HG03558 (cell line): ENCODE results near the gene NUDC.
"Not testable (repeated sequence)": the region's sequence is repeated elsewhere in the genome, so short reads cannot be mapped to it uniquely, and the experiment has no call there.

ENCODE experiments used
- ATAC-seq: cut with Tn5 transposase; IDR thresholded peaks from one replicate; pipeline ENCODE4 v1.9.1; 2021; ENCODE audit warnings: moderate number of reproducible peaks; ENCODE audit not compliant: unreplicated experiment; ENCODE audit errors: extremely low read depth

NUDC gene

GRCh38 chr1:26921540-26922430, at the start of gene NUDC:
TSS of gene NUDC (plus strand) at chr1:26921743. CDS start at chr1:26921849, 106 bp downstream.
- ATAC-seq, result peak; percentile 93

DNA sequence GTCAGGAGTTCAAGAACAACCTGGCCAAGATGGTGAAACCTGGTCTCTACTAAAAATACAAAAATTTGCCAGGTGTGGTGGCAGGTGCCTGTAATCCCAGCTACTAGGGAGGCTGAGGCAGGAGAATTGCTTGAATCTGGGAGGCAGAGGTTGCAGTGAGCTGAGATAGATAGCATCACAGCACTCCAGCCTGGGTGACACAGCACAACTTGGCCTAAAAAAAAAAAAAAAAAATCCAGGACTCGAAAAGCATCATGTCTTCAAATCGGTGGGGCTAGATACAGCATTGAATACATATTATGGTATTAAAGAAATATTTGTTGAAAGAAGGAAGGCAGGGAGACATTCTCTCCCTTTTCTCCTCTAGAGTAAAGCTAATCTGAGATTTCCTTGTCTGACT, 48.4 kb upstream of the NUDC start:
- not testable (repeated sequence) for ATAC-seq

DNA sequence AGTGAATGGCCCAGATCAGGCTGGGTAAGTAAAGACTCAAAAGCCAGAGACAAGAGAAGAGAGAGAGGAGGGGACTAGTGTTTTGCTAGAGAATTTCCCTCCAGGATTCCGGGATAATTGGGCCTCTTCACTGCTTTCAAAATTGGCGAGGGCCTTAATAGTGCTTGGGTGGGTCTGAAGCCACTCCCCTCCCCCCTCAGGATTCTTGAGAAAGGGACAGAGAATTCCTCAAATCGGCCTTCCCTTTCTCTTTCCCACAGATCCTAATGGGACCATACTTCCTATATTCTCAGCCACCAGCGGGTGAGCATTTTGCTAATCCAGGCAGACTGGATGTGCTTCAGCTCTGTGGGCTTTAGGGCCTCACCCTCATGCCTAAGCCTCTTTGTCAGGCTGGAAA, 46.6 kb upstream of the NUDC start:
- ATAC-seq, result no peak

DNA sequence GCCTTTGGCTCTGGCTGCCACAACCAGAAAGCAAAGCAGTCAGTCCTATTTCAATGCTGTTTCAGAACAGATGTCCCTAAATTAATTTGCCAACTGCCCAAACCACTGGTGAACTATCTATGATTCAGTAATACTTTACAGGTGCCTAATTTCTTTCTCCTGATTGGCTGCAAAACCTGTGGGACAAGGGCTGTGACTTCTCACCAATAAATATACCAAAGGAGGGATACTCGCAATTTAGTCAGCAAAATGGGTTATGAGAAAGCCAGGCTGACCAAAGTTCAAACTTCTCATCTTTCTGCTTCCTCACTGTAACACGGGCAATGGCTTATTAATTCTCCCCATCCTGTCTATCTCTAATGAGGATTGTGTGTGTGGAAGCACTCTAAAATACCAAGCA, 44.2 kb upstream of the NUDC start:
- no peak for ATAC-seq

DNA sequence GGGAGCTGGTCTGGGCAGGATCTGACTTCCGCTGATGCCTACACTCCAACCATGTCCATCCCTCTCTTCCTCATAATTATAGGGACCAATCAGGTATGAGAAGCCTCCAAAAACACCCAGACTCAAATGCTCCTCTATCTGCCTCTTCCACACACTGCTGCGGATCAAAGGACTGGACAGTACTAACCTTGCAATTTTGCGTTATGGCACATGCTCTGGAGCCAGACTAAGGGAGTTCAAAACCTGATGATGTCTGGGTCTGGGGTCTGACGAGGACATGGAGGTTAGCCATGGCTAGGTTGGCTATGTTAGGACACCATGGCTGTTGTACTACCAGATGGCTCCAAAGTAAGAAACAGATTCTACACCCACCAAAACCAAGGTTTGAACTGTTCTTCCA, 41.8 kb upstream of the NUDC start:
- no peak for ATAC-seq

GRCh38 chr1:26881611-26882010, 39.9 kb upstream of the NUDC start:
- not testable (repeated sequence) for ATAC-seq

- ATAC-seq, result no peak
These were observed 38.7 kb upstream of the NUDC start for GRCh38 chr1:26882696-26883463.

- ATAC-seq, result no peak
These were observed 34.4 kb upstream of the NUDC start for GRCh38 chr1:26887125-26887524.

GRCh38 chr1:26888231-26888630, 33.3 kb upstream of the NUDC start:
- ATAC-seq, result no peak

DNA sequence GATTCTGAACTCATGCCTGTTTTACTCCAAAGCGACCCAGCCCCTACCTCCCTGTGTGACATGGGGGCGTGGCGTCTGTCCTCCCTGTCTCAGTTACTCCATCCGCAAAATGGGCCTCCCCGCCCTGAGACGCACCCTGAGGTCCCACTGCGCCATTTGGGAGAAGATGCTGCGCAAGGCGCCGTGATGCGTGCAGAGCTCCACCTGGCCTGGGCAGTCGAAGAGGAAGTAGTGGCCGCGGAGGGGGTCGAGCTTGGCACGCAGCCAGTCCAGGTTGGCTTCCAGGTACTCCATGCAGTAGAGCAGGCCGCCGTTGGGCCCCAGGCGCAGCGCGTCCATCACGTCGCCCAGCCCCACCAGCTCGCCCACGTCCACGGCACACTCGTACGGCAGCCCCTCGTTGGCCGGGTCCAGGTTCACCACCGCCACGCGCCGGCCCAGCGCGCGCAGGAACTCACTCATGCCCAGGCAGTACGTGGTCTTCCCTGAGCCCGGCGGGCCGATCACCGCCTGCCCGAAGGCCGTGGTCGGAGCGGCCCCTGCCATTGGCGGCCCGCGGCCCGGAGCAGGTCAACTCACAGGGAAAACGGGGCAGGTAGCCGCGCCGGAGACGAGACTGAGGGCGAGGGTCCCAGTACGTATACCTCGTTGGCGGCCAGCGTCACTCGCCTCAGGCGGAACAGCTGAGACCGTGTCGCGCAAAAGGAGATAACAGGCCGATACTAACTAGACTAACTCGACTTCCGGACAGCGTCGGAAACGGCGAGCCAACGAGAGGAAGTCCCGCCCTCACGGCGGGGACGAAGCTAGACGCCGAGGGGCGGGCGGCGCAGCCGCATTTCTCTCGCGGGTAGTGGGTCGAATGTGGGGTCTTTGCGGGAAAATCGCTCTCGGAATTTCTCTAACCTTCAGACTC, 31.7 kb upstream of the NUDC start, which contains the start of gene GPN2:
Gene GPN2, minus strand, starts transcription at position 733 of the 916 bp plus-strand sequence. Its CDS starts 187 bp downstream, at position 546.
- peak; percentile 54 for ATAC-seq

- no peak for ATAC-seq
These were observed 31.1 kb upstream of the NUDC start for GRCh38 chr1:26890467-26890796.

- no peak for ATAC-seq
These were observed 27.3 kb upstream of the NUDC start for GRCh38 chr1:26894263-26894662.

DNA sequence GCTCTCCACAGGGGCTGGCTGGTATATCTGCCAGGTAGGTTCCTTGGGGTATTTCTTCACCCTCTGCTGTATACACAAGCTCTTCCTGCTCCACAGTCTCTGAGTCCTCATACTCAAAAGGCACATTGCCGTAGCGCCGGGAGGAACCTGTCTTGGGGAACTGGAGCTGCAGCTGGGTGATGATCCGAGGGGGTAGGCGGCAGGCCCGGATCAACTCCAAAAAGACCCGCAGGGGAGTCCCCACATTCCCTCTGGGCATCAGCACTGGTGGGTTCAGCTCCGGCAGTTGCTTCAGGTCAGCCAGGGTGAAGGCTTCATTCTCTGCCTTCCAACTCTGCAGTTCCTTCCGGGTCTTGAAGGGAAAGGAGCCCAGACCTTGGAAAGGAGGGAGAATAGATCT, 24.2 kb upstream of the NUDC start:
- ATAC-seq, result no peak

DNA sequence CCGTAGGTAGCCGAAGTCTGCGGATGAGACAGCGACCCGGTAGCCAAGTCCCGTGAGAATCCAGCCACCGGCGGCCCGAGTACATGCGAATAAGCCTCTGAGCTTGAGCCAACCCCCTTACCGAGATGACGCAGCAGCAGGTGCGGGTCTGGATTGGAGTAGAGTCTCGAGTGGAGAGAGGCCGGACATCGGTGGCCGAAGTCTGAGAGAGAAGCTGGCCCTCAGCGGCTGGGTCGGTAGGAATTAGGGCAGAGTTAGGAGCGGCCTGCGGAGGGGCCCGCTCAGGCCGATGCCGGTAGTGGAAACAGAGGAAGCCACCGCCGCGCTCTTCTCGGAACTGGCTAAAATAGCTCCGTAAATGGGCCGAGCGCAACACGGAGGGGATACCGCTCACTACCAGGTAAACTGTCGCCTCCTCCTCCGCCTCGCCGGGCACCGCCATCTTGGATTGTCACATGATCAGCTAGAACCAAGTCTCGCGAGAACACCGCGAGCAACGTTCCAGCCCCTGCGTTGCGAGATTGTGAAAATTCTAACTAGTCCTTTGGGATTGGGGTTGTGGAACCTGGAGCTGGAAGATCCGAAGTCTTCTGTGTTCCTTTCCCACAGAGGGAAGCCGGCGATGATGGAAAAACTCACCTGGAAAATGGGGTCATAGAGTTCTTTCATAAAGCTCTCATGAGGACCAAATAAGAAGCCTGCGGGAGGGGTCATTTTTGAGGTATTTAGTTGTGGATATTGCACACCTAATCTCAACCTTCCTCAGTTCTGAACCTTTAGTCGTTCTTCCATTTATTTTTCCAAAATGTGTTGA, 21.3 kb upstream of the NUDC start, which contains the start of gene GPATCH3:
Gene GPATCH3, minus strand, starts transcription at position 467 of the 814 bp plus-strand sequence. Its CDS starts 25 bp downstream, at position 442.
- ATAC-seq, result peak; percentile 58

- no peak for ATAC-seq
These were observed 20.6 kb upstream of the NUDC start for GRCh38 chr1:26900815-26901511.

GRCh38 chr1:26907071-26907917, 14.2 kb upstream of the NUDC start:
- ATAC-seq, result no peak

GRCh38 chr1:26909951-26910342, 11.6 kb upstream of the NUDC start:
- no peak for ATAC-seq
